ENCODE data around the gene FOXO4.
A peak's percentile ranks its signal among the peaks of the same experiment; 100 is the strongest.

FOXO4 gene

DNA sequence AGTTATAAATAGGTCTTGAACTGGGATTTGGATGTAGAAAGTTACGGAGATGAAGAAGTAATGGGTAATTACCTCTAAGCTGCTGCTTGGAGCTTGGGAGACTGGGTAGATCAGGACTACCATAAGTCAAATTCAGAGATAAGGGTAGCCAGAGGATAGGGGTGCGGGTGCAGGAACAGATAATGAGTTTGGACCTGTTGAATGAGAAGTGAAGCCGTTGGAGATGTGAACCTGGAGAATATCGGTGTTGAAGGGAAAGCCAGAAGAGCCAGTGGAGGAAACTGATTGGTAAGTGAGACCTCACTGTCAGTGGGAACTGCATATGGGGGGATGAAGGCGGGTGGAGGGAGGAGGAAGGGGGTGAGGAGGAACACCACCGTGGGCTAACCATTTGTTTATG is 618 bp upstream of the FOXO4 start:
- Histone ChIP-seq H3K9me3 (ENCODE audit: low read length) (no peaks in the 10 kb centered on the region), H3K9me2 (ENCODE audit: low read depth, low read length) (no peaks in the 10 kb centered on the region), H3K27ac (ENCODE audit: low read depth, low read length, poor library complexity, severe bottlenecking) (no peak overlapping the region), H3K36me3 (ENCODE audit: insufficient read depth, low read length) (no peaks in the 10 kb centered on the region), H3K4me3 (ENCODE audit: low read depth, low read length, poor library complexity, severe bottlenecking) (peak overlapping the region; percentile 69), H3K27me3 (ENCODE audit: insufficient read depth, low read length) (no peaks in the 10 kb centered on the region), H3K4me2 (ENCODE audit: low read length) (peak overlapping the region; percentile 72), H4K20me1 (ENCODE audit: insufficient read depth, low read length) (no peaks in the 10 kb centered on the region), H3F3A (ENCODE audit: insufficient read depth, low read length) (no peaks in the 10 kb centered on the region), H3K4me1 (ENCODE audit: insufficient read depth, low read length, severe bottlenecking) (peaks cover 16% of the 10 kb centered on the region), H3K79me2 (ENCODE audit: insufficient read depth, low read length) (no peaks in the 10 kb centered on the region), H2AFZ (ENCODE audit: low read length) (no peak overlapping the region), H3K9ac (ENCODE audit: low read length) (peak overlapping the region; percentile 67)
- TF ChIP-seq, protein P1, sequence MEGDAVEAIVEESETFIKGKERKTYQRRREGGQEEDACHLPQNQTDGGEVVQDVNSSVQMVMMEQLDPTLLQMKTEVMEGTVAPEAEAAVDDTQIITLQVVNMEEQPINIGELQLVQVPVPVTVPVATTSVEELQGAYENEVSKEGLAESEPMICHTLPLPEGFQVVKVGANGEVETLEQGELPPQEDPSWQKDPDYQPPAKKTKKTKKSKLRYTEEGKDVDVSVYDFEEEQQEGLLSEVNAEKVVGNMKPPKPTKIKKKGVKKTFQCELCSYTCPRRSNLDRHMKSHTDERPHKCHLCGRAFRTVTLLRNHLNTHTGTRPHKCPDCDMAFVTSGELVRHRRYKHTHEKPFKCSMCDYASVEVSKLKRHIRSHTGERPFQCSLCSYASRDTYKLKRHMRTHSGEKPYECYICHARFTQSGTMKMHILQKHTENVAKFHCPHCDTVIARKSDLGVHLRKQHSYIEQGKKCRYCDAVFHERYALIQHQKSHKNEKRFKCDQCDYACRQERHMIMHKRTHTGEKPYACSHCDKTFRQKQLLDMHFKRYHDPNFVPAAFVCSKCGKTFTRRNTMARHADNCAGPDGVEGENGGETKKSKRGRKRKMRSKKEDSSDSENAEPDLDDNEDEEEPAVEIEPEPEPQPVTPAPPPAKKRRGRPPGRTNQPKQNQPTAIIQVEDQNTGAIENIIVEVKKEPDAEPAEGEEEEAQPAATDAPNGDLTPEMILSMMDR (IDR thresholded peaks at IDR 0.05; ENCODE audit: low read length) = no peak
- TF ChIP-seq EZH2 (IDR thresholded peaks at IDR 0.05; ENCODE audit: borderline replicate concordance, low read length) = no peak

GRCh38 chrX:71095981-71096759 is 519 bp downstream of the FOXO4 start:
- Histone ChIP-seq H2AFZ (ENCODE audit: low read length) (no peak overlapping the region), H3K9me3 (ENCODE audit: low read length) (no peaks in the 10 kb centered on the region), H3K9me2 (ENCODE audit: low read depth, low read length) (no peaks in the 10 kb centered on the region), H3K27me3 (ENCODE audit: insufficient read depth, low read length) (no peaks in the 10 kb centered on the region), H3K4me1 (ENCODE audit: insufficient read depth, low read length, severe bottlenecking) (peaks cover 16% of the 10 kb centered on the region), H3K4me2 (ENCODE audit: low read length) (peak overlapping the region; percentile 72), H3K36me3 (ENCODE audit: insufficient read depth, low read length) (no peaks in the 10 kb centered on the region), H3K4me3 (ENCODE audit: low read depth, low read length, poor library complexity, severe bottlenecking) (peak overlapping the region; percentile 69), H3K9ac (ENCODE audit: low read length) (peak overlapping the region; percentile 67; the same call in 1 of the 2 replicates), H3K27ac (ENCODE audit: low read depth, low read length, poor library complexity, severe bottlenecking) (no peak overlapping the region), H3F3A (ENCODE audit: insufficient read depth, low read length) (no peaks in the 10 kb centered on the region), H4K20me1 (ENCODE audit: insufficient read depth, low read length) (no peaks in the 10 kb centered on the region), H3K79me2 (ENCODE audit: insufficient read depth, low read length) (no peaks in the 10 kb centered on the region)
- TF ChIP-seq, protein P1 (IDR thresholded peaks at IDR 0.05; ENCODE audit: low read length) = no peak
- TF ChIP-seq EZH2 (IDR thresholded peaks at IDR 0.05; ENCODE audit: borderline replicate concordance, low read length) = no peak

GRCh38 chrX:71096760-71097032 is 1.0 kb downstream of the FOXO4 start:
- H3K36me3 ChIP-seq (ENCODE audit: insufficient read depth, low read length) = no peaks in the 10 kb centered on the region
- H3K9me2 ChIP-seq (ENCODE audit: low read depth, low read length) = no peaks in the 10 kb centered on the region
- H3K9me3 ChIP-seq (ENCODE audit: low read length) = no peaks in the 10 kb centered on the region
- H3K9ac ChIP-seq (ENCODE audit: low read length) = peak overlapping the region; percentile 67; the same call in 1 of the 2 replicates
- H3K27me3 ChIP-seq (ENCODE audit: insufficient read depth, low read length) = no peaks in the 10 kb centered on the region
- H3K4me3 ChIP-seq (ENCODE audit: low read depth, low read length, poor library complexity, severe bottlenecking) = peak overlapping the region; percentile 69
- H4K20me1 ChIP-seq (ENCODE audit: insufficient read depth, low read length) = no peaks in the 10 kb centered on the region
- no peaks in the 10 kb centered on the region for H3F3A ChIP-seq (ENCODE audit: insufficient read depth, low read length)
- H3K4me2 ChIP-seq (ENCODE audit: low read length) = peak overlapping the region; percentile 72
- H3K79me2 ChIP-seq (ENCODE audit: insufficient read depth, low read length) = no peaks in the 10 kb centered on the region
- no peak for TF ChIP-seq EZH2 (IDR thresholded peaks at IDR 0.05; ENCODE audit: borderline replicate concordance, low read length)
- TF ChIP-seq, protein P1 (IDR thresholded peaks at IDR 0.05; ENCODE audit: low read length) = no peak
- H3K27ac ChIP-seq (ENCODE audit: low read depth, low read length, poor library complexity, severe bottlenecking) = no peak overlapping the region
- H3K4me1 ChIP-seq (ENCODE audit: insufficient read depth, low read length, severe bottlenecking) = peaks cover 16% of the 10 kb centered on the region
- no peak overlapping the region for H2AFZ ChIP-seq (ENCODE audit: low read length)

All from OCI-LY1 (cell line).